NCI-H2196 treated with DMSO at 0.1 percent for 48 hours (cell line): Measurements from ENCODE around the gene CRBN.

Experiments
- DNase-seq: peaks from one replicate; lab custom pipeline; 2025; ENCODE audit not compliant: unreplicated experiment; lab: John Stamatoyannopoulos, UW

Gene CRBN

DNA sequence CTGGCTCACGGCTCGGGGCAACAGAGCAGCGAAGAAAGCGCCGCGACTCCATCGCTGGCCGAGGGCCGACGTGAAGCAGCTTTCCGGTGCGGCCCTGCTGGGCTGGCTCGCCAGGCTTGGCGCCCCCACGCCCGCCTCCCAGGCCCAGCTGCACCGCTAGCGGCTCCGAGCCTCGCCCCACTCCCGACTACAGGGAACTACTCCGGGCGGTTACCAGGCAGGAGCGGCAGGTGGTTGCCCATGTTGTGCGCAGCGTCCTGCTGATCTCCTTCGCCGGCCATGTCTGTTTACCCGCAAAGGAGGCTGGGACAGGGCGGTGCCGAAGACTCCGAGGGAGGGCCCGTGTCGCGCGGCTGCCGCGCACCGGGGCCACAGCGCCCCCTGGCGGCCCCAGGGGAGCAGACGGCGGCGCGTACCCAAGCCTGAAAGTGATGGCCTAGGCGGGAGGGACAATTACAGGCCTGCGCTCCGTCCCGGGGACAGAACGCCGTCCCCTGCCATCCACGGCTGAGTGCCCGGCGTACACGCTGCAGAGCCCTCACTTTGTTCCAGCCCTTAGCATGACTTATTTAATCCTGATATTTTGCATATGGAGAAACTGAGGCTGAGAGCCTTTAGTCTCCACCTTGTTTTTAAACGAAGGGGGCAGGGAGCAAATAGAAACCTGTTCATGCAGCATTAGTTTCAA is at the start of gene CRBN:
CRBN (minus strand) TSS at position 285 of the 688 bp plus-strand sequence; CDS start at position 281, 4 bp downstream.
- DNase-seq: peak; percentile 42

GRCh38 chr3:3227640-3228039 is 48.1 kb upstream of the CRBN start:
- no peak for DNase-seq

DNA sequence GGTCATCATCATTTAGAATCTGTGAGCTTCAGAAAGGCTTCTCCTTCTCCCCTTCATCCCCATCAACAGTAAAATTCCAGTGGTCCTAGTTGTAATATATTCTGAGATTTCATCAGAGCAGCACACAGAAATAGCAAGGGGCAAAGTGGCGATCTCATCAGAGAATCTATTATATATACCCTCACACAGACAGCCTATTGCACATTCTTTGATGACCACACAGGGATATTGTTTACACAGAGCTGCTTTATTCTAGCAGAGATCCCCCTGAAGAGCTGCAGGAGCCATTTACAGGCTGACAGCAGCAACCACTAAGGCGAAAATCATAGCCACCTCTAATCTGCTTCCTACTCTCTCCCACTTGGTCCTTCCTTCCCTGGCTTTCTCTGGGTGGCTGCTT is 42.0 kb upstream of the CRBN start:
- DNase-seq: no peak

GRCh38 chr3:3216401-3216800 is 36.9 kb upstream of the CRBN start:
- no peak for DNase-seq

- no peak for DNase-seq
Observed at GRCh38 chr3:3212781-3213440, 33.4 kb upstream of the CRBN start.

- no peak for DNase-seq
Observed at GRCh38 chr3:3209714-3210113, 30.2 kb upstream of the CRBN start.

DNA sequence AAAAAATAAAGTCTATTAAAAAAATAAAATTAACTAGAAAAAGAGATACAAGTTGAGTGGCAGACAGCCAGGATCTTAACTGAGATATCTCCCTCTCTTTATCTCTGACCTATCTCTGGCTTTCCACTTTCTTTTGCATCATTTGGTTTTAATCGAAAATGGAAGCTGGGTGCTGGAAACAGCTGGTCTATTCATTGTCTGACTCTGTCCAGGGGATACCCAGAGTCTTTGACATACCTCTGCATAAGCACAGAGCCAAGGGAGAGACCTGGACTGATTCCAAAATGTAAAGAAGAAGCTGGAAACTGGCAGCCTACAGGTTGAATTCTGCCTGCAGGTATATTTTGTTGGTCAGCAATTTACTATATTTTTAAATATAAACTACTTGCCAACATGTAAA is 29.6 kb upstream of the CRBN start:
- DNase-seq: no peak

- DNase-seq: no peak
Observed at GRCh38 chr3:3201611-3202010, 22.1 kb upstream of the CRBN start.

GRCh38 chr3:3200632-3201212 is 21.2 kb upstream of the CRBN start:
- peak; percentile 20 for DNase-seq

GRCh38 chr3:3199306-3199705 is 19.8 kb upstream of the CRBN start:
- no peak for DNase-seq

GRCh38 chr3:3196148-3196861 is 16.8 kb upstream of the CRBN start:
- no peak for DNase-seq

DNA sequence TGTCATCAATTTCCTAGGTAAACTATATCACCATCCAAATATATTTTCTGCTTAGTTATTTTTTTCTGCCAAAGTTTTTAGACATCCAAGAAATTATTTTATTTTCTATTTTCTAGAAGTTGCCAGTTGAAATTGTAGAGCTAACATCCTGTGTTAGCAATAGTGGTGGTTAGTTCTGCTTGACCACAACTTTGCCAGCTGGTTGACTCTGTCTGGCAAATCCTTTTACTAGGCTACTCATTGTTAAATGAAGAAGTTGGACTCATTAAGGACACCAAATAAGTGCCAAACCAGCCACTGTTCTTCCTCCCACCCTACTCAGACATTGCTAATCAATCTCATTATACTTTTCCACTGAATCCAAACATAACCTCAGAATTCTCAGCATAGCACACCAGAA is 15.4 kb upstream of the CRBN start:
- DNase-seq: no peak

GRCh38 chr3:3192286-3192675 is 12.8 kb upstream of the CRBN start:
- no peak for DNase-seq

DNA sequence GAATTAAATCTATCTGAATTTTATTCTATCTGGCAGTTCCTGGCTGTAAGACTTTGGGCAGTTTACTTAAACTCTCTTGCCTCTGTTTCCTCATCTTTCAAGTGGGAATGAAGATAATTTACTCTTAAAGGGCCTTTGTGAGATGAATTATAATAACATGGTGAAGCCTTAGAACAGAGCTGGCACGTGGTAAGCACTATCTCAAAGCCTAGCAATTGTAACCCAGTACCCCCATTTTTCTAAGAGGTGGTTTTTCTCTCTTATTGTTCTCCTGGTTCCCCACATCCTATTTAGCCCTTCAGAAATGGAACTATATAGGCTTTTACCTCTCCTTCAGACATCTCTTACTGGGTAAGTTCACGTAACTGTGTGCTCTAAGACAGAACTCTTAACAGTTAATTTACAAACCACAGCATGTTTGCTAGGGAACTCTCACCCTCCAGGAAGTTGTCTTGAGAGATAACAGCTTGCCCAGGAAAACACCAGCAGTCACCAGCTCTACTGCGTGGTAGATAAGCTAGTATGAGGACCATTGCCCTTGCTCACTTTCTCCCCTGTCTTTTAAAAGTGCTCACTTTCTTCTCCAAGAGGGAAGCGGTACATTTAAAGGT is 12.3 kb upstream of the CRBN start:
- DNase-seq: no peak

DNA sequence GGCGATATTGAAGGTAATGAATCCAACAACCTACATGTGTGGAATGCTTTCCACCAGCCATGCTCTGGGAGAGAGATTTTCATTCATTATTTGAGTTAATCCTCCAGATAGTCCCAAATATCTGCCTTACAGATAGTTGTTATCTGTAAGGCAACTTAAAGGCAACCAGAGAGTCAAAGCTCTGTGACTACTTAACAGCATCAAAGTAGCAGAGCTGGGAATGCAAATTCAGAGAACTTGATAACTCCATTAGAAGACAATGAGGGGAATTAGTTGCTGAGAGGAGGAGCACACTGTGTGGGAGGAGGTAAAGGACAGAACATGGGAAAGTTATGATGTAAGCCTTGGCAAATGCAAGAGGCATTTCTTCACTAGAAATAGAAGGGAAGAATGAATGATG is 10.5 kb upstream of the CRBN start:
- no peak for DNase-seq

DNA sequence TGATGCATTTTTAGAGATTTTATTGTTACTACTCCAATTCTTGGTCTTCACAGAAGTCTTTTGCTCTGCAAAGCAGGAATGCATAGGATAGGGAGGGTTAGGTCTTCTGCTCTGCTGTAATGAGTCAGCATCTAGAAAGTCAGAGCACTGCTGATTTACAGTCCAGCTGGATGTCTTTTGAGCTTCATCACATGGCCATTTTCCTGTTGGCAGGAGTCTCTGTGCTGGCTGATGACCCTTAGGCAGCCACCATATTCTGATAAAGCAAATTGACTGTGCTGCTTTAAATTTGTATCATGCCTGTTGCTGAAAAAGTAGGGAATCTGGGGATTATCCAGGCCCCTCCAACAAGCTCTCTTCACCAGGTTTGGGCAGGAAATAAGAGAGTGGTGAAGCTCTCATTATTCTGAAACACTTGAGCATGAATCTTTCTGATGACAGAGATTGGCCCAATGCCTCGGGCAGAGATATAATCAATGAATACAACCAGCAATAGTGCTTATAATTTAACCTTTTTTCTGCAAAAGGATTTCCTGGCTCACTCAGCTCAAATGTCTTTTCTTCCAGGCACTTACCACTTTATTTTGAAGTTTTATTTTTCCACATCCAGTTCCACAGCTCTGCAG is 9.7 kb upstream of the CRBN start:
- no peak for DNase-seq

- DNase-seq: no peak
Observed at GRCh38 chr3:3184876-3185275, 5.4 kb upstream of the CRBN start.

DNA sequence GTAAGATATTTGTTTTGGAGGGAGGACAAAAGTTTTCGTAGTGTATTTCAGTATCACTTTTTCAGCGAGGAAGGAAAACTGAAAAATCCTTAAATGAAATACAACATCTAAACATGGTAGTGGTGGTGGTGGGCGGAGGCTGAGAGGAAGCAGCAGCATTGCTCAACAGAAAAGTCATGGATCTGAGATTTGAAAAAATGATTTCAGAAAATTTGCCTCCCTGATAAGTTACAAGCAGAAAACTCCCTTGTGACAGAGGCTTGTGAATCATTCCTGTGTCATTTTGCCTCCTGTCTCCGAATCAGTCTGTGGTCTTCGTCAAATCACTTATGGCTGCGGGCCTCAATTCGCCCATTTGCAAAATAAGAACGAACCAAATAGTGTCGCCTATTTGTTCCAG is 965 bp upstream of the CRBN start:
- no peak for DNase-seq

GRCh38 chr3:3178498-3179328 is 778 bp downstream of the CRBN start:
- DNase-seq: no peak

- no peak for DNase-seq
Observed at GRCh38 chr3:3177861-3178497, 1.5 kb downstream of the CRBN start.
